HG03066 (cell line): Measurements from ENCODE around the gene MTNR1B.

Source experiments
- ATAC-seq: cut with Tn5 transposase; IDR thresholded peaks from one replicate; pipeline ENCODE4 v1.9.1; 2021; ENCODE audit warnings: low read depth; ENCODE audit not compliant: unreplicated experiment

The MTNR1B gene

GRCh38 chr11:92977401-92977800 is 8.0 kb downstream of the MTNR1B start:
- no peak for ATAC-seq

- ATAC-seq = no peak
Measured at GRCh38 chr11:92978271-92979111, 9.0 kb downstream of the MTNR1B start.

DNA sequence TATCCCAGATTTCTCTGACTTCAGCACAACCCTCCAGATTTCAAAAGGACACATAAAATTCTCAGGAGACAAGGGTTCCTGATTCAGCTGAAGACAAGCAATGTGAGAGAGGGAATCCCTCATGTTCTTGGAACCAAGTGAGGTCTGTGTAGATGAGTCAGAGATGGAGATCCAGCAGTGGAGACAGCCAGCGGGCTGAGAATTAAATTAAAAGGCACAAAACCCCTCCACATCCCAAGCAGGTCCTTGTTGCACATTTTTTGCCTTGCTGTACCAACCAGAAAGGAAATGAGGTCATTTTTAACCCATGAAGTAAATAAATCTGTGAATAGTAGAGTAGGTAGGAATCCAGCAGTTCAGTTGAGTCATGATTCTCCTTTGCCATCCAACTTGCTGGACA is 9.7 kb downstream of the MTNR1B start:
- no peak for ATAC-seq

DNA sequence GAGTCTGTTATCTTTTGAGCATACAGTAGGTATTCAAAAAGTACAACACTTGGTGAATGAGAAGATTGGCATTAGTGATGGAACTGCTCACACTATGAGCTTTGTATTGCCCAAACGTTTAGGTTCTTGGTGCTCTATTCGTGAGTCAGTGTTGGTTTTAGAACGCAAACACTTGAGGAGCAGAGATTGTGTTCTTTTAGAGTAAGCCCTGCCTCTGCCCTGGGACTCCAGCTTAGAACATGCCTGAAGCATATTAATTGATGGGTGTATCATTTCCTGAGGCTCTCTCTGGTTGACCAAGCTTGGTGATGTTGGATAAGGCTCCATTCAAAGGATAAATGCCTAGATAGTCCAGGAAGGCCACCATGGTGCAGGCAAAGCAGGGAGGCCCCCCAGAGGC is 10.9 kb downstream of the MTNR1B start:
- no peak for ATAC-seq

DNA sequence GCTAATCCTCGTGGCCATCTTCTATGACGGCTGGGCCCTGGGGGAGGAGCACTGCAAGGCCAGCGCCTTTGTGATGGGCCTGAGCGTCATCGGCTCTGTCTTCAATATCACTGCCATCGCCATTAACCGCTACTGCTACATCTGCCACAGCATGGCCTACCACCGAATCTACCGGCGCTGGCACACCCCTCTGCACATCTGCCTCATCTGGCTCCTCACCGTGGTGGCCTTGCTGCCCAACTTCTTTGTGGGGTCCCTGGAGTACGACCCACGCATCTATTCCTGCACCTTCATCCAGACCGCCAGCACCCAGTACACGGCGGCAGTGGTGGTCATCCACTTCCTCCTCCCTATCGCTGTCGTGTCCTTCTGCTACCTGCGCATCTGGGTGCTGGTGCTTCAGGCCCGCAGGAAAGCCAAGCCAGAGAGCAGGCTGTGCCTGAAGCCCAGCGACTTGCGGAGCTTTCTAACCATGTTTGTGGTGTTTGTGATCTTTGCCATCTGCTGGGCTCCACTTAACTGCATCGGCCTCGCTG is 12.1 kb downstream of the MTNR1B start:
- no peak for ATAC-seq

- ATAC-seq = no peak
Measured at GRCh38 chr11:92986585-92986984, 17.1 kb downstream of the MTNR1B start.

- no peak for ATAC-seq
Measured at GRCh38 chr11:92993004-92993403, 23.6 kb downstream of the MTNR1B start.

DNA sequence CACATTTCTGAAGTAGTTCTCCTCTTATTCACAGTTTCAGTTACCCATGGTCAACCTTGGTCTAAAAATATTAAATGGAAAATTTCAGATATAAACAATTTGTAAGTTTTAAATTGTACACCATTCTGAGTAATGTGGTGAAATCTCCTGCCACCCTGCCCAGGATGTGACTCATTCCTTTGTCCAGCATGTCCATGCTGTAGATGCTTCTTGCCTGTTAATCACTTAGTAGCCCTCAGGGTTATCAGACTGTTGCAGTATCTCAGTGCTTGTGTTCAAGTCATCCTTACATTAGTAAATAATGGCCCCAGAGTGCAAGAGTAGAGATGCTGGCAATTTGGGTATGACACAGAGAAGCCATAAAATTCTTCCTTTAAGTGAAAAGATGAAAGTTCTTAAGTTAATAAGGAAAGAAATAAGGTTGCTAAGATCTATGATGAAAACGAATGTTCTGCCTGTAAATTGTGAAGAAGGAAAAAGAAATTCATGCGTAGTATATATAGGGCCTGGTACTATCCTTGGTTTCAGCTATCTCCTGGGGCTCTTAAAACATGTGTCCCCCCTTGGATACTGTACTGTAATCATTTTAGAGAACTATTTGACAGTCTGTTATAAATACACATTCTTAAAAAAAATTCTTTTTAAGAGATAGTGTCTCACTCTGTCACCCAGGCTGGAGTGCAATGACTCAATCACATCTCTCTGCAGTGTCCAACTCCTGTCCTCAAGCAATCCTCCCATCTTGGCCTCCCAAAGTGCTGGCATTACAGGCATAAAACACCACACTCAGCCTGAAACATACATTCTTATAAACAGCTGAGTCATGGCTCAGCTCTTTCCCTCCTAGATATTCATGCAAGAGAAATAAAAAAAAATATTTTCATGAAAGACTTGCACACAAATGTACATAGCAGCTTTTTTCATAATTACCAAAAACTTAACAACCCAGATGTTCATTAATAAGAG is 31.3 kb downstream of the MTNR1B start:
- ATAC-seq = no peak

DNA sequence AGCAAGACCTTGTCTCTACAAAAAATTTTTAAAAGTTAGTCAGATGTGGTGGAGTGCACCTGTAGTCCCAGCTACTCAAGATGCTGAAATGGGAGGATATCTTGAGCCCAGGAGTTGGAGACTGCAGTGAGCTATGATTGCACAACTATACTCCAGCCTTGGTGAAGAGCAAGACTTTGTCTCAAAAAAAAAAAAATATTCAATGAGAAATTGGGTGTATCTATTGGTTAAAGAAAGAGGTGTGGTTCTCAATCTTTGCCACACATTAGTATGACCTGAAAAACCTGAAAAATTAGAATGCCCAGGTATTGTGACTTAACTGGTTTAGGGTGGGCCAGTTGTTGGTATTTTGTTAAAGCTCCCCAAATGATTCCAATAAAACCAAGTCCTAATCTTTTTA is 32.4 kb downstream of the MTNR1B start:
- no peak for ATAC-seq

GRCh38 chr11:93002380-93002779 is 32.9 kb downstream of the MTNR1B start:
- no peak for ATAC-seq

DNA sequence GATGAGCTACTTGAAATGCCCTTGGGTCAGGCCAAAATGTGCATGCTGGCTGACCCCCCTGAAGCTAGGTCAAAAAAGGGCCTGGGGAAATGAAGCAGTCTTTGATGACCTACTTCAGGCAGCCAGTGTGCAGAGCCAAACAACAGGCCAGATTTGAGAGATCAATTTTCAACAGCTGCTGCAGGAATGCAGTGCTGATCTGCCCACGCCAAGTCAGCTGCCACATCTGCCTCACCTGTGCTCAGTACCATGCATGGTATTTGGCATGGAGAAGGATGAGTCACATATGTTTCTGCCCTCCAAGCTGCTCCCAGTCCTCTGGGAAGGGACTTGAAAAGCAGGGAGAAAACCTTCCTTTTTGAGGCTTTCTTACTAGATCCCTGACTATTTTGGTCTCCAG is 35.8 kb downstream of the MTNR1B start:
- no peak for ATAC-seq

DNA sequence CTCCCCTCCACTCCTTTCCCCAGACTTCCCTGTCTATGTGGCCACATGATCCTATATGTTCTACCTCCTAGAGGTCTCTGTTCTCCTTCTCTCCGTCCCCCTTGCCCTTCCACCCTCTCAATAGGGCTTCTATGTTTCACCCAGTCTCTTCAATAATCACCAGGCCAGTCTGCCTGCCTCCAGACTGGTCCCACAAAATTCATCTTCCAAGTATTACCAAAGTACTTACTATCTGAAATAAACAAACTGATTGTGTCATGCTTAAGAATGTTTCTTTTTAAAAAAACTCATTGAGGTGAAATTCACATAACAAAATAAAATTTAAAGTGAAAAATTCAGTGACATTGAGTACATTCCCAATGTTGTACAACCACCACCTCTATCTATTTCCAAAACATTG is 44.2 kb downstream of the MTNR1B start:
- no peak for ATAC-seq

DNA sequence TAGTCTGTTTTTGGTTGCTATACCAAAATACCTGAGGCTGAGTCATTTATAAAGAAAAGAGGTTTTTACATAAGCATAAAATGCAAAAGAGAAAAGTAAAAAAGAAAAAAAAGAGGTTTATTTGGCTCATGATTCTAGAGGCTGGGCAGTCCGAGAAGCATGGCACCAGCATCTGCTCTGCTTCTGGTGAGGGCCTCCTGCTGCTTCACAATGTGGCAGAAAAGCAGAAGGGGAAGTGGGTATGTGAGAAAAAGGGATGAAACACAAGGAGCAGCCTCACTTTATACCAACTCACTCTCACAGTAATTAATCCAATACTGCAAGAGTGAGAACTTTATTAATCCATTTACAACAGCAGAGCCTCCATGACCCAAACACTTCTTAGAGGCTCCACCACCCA is 47.1 kb downstream of the MTNR1B start:
- no peak for ATAC-seq

DNA sequence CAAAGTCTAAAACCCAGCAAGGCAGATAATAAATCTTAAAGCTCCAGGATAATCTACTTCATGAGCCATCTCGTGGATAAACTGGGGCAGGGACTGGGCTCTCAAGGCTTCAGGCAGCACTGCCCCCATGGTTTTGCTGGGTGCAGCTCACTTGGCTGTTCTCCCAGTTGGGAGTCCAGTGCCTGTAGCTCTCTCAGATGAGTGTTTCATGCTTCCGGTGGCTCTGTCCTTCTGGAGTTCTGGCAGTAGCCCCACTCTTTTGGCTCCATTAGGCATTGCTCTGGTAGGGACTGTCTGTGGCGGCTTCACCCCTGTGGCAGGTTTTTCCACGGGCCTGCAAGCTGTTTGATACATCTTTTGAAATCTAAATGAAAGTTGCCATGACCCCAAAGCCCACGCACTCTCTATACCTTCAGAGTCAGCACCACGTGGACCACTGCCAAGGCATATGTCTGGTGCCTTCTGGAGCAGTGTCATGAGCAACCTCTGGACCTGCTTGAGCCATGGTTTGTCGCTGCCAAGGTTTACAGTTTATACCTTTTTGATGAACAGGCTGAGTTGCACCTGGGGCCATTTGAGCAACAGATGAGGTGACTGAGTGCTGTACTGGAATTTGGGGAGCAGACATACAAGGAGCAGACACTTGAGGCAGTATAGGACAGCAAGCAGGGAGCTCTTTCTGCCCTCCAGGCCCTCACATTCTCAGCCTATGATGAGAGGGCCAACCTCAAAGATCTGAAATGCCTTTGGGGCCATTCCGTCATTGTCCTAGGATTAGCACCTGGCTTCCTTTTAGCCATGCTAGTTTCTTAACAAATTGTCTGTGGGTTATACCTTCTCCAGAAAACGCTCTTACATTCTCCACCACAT is 48.6 kb downstream of the MTNR1B start:
- ATAC-seq = no peak

GRCh38 chr11:93020248-93021046 is 51.0 kb downstream of the MTNR1B start:
- no peak for ATAC-seq

DNA sequence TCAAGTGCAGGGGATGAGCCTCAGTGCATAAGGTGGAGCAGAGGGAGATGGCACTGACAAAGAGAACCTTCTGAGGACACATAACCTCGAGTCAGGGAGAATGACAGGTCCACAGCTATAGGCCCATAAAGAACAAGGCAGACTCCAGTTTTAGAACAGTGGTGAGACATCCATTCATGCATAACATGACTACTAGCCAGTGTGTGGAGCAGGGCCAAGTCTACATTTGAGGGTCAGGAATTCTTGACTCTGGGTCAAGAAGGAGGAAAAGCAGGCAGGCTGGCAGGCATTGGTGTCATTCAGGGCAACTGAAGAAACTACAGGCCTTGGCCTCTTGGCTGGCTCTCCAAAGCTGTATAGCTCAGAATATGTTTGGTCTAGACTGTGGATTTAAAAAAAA is 54.9 kb downstream of the MTNR1B start:
- ATAC-seq = no peak

GRCh38 chr11:93025558-93026255 is 56.3 kb downstream of the MTNR1B start:
- ATAC-seq = no peak

GRCh38 chr11:93028960-93029522 is 59.6 kb downstream of the MTNR1B start:
- ATAC-seq = peak; percentile 54

DNA sequence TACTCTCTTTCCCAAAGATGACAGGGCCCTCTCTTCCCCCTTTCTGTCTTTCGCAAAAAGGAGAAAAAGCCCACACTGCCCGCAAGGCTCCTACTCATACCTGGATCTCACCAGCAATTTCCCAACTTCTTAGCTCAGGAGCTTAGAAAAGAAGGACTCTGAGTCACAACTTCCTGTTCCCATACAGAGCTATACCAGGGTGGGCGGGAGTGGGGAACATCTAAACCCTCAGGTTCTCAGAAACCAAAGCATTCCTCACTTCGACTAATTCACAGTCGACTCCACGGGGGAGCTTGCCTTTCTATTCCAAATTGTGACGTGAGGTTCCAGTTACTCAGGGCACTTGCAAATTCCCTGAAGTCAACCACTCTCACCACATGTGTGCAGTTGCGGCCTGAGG is 61.9 kb downstream of the MTNR1B start:
- ATAC-seq = no peak
